C4-2B (cell line): ENCODE data around the gene ZNF385A.

Source experiments
- ZFX ChIP-seq: fragments of 450-650 bp; IDR thresholded peaks from 2 replicates; pipeline ENCODE4 v1.6.1; 2017
- TF ChIP-seq, protein P1 (sequence below): fragments of 450-650 bp; conservative IDR thresholded peaks from 2 replicates; pipeline ENCODE4 v1.5.1; 2017; ENCODE audit warnings: mild to moderate bottlenecking

GRCh38 chr12:54432815-54433164 is 48.3 kb upstream of the ZNF385A start:
- TF ChIP-seq, protein P1, sequence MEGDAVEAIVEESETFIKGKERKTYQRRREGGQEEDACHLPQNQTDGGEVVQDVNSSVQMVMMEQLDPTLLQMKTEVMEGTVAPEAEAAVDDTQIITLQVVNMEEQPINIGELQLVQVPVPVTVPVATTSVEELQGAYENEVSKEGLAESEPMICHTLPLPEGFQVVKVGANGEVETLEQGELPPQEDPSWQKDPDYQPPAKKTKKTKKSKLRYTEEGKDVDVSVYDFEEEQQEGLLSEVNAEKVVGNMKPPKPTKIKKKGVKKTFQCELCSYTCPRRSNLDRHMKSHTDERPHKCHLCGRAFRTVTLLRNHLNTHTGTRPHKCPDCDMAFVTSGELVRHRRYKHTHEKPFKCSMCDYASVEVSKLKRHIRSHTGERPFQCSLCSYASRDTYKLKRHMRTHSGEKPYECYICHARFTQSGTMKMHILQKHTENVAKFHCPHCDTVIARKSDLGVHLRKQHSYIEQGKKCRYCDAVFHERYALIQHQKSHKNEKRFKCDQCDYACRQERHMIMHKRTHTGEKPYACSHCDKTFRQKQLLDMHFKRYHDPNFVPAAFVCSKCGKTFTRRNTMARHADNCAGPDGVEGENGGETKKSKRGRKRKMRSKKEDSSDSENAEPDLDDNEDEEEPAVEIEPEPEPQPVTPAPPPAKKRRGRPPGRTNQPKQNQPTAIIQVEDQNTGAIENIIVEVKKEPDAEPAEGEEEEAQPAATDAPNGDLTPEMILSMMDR: no peak
- no peak for TF ChIP-seq ZFX
